Stimulated activated memory B cell treated with anti-CD40 and anti-IgM and Interleukin-4, amounts not matched to agents 10 μg/mL and 1 μg/mL and 100 μg/mL, for 72 hours (primary cell): ENCODE measurements around the gene HBG2.

ENCODE experiments used
- ATAC-seq: fragments of 150-1000 bp; cut with Tn5 transposase; 2 replicates; pipeline ENCODE4 v1.10.0; 2021
- H3K27ac Mint-ChIP-seq: one replicate; pipeline ENCODE4 v1.8.0; 2022; ENCODE audit warnings: mild to moderate bottlenecking, mixed read lengths
- H3K27me3 Mint-ChIP-seq: one replicate; pipeline ENCODE4 v1.8.0; 2022; ENCODE audit warnings: mixed read lengths
- H3K36me3 Mint-ChIP-seq: one replicate; pipeline ENCODE4 v1.8.0; 2022; ENCODE audit warnings: mixed read lengths
- H3K4me1 Mint-ChIP-seq: one replicate; pipeline ENCODE4 v1.8.0; 2022; ENCODE audit warnings: mixed read lengths
- H3K4me3 Mint-ChIP-seq: one replicate; pipeline ENCODE4 v1.8.0; 2022; ENCODE audit warnings: mild to moderate bottlenecking, moderate library complexity, mixed read lengths
- H3K9me3 Mint-ChIP-seq: one replicate; pipeline ENCODE4 v1.8.0; 2022; ENCODE audit warnings: mixed read lengths

Gene HBG2

GRCh38 chr11:5232821-5233220 lies 21.8 kb downstream of the HBG2 start:
- Mint-ChIP-seq H3K9me3 (no peaks in the 10 kb centered on the region), H3K36me3 (no peaks in the 10 kb centered on the region), H3K4me1 (peaks cover 7% of the 10 kb centered on the region), H3K27ac (no peak overlapping the region), H3K4me3 (no peak overlapping the region), H3K27me3 (peaks cover 12% of the 10 kb centered on the region)
- ATAC-seq, result no peak

- peaks cover 12% of the 10 kb centered on the region for H3K27me3 Mint-ChIP-seq
Measured at GRCh38 chr11:5232176-5232575, 22.4 kb downstream of the HBG2 start.

GRCh38 chr11:5231111-5231510 lies 23.5 kb downstream of the HBG2 start:
- Mint-ChIP-seq H3K9me3 (no peaks in the 10 kb centered on the region), H3K4me1 (peaks cover 7% of the 10 kb centered on the region), H3K36me3 (no peaks in the 10 kb centered on the region), H3K27me3 (peaks cover 12% of the 10 kb centered on the region), H3K27ac (no peak overlapping the region), H3K4me3 (no peak overlapping the region)
- no peak for ATAC-seq

More at GRCh38 chr11:5232176-5232575, 22.4 kb downstream of the HBG2 start:
- H3K4me1 Mint-ChIP-seq, result peaks cover 7% of the 10 kb centered on the region
- H3K36me3 Mint-ChIP-seq, result no peaks in the 10 kb centered on the region
- H3K9me3 Mint-ChIP-seq, result no peaks in the 10 kb centered on the region
- H3K27ac Mint-ChIP-seq, result no peak overlapping the region
- no peak for ATAC-seq
- H3K4me3 Mint-ChIP-seq, result no peak overlapping the region

GRCh38 chr11:5230266-5230665 lies 24.3 kb downstream of the HBG2 start:
- ATAC-seq, result no peak
- Mint-ChIP-seq H3K36me3 (no peaks in the 10 kb centered on the region), H3K4me1 (peaks cover 7% of the 10 kb centered on the region), H3K4me3 (no peak overlapping the region), H3K9me3 (no peaks in the 10 kb centered on the region), H3K27me3 (peaks cover 5% of the 10 kb centered on the region), H3K27ac (no peak overlapping the region)

- Mint-ChIP-seq H3K27ac (no peak overlapping the region), H3K27me3 (peaks cover under 1% of the 10 kb centered on the region), H3K9me3 (no peaks in the 10 kb centered on the region), H3K4me3 (no peak overlapping the region), H3K36me3 (no peaks in the 10 kb centered on the region), H3K4me1 (peaks cover 7% of the 10 kb centered on the region)
- ATAC-seq, result no peak
Measured at GRCh38 chr11:5229796-5230195, 24.8 kb downstream of the HBG2 start.

- peaks cover 5% of the 10 kb centered on the region for H3K4me1 Mint-ChIP-seq
- ATAC-seq, result no peak
- H3K27me3 Mint-ChIP-seq, result no peaks in the 10 kb centered on the region
- H3K27ac Mint-ChIP-seq, result no peak overlapping the region
- H3K36me3 Mint-ChIP-seq, result no peaks in the 10 kb centered on the region
- no peak overlapping the region for H3K4me3 Mint-ChIP-seq
- no peaks in the 10 kb centered on the region for H3K9me3 Mint-ChIP-seq
Measured at GRCh38 chr11:5229356-5229755, 25.2 kb downstream of the HBG2 start.

- no peak for ATAC-seq
- H3K4me1 Mint-ChIP-seq, result no peaks in the 10 kb centered on the region
- H3K27ac Mint-ChIP-seq, result no peak overlapping the region
- no peaks in the 10 kb centered on the region for H3K36me3 Mint-ChIP-seq
- no peaks in the 10 kb centered on the region for H3K27me3 Mint-ChIP-seq
- no peak overlapping the region for H3K4me3 Mint-ChIP-seq
- H3K9me3 Mint-ChIP-seq, result no peaks in the 10 kb centered on the region
Measured at GRCh38 chr11:5228124-5228523, 26.5 kb downstream of the HBG2 start.

- no peak for ATAC-seq
- Mint-ChIP-seq H3K27me3 (no peaks in the 10 kb centered on the region), H3K36me3 (no peaks in the 10 kb centered on the region), H3K27ac (no peak overlapping the region), H3K9me3 (no peaks in the 10 kb centered on the region), H3K4me1 (no peaks in the 10 kb centered on the region), H3K4me3 (no peak overlapping the region)
Measured at GRCh38 chr11:5227681-5228080, 26.9 kb downstream of the HBG2 start.

- no peaks in the 10 kb centered on the region for H3K9me3 Mint-ChIP-seq
- H3K4me3 Mint-ChIP-seq, result no peak within 1 kb of the TSS
- no peak for ATAC-seq
- H3K27me3 Mint-ChIP-seq, result no peaks in the 10 kb centered on the region
- no peaks in the 10 kb centered on the region for H3K4me1 Mint-ChIP-seq
- no peak within 1 kb of the TSS for H3K27ac Mint-ChIP-seq
- no peaks in the 10 kb centered on the region for H3K36me3 Mint-ChIP-seq
Measured at GRCh38 chr11:5226732-5227310, 27.8 kb downstream of the HBG2 start, which contains the start of gene HBB. Gene HBB, minus strand, starts transcription at chr11:5227071. Its CDS starts 50 bp downstream, at chr11:5227021.

GRCh38 chr11:5225480-5225871 lies 29.1 kb downstream of the HBG2 start:
- peaks cover 2% of the 10 kb centered on the region for H3K9me3 Mint-ChIP-seq
- no peak for ATAC-seq
- no peak overlapping the region for H3K27ac Mint-ChIP-seq
- no peaks in the 10 kb centered on the region for H3K4me1 Mint-ChIP-seq
- no peak overlapping the region for H3K4me3 Mint-ChIP-seq
- H3K27me3 Mint-ChIP-seq, result peaks cover 5% of the 10 kb centered on the region
- H3K36me3 Mint-ChIP-seq, result no peaks in the 10 kb centered on the region

GRCh38 chr11:5224538-5225479 lies 29.8 kb downstream of the HBG2 start:
- Mint-ChIP-seq H3K27me3 (peaks cover 8% of the 10 kb centered on the region), H3K36me3 (no peaks in the 10 kb centered on the region), H3K4me3 (no peak overlapping the region), H3K9me3 (peaks cover 3% of the 10 kb centered on the region), H3K27ac (no peak overlapping the region), H3K4me1 (no peaks in the 10 kb centered on the region)
- no peak for ATAC-seq

GRCh38 chr11:5223686-5224085 lies 30.9 kb downstream of the HBG2 start:
- Mint-ChIP-seq H3K4me3 (no peak overlapping the region), H3K9me3 (peaks cover 3% of the 10 kb centered on the region), H3K4me1 (no peaks in the 10 kb centered on the region), H3K27ac (no peak overlapping the region), H3K27me3 (peaks cover 8% of the 10 kb centered on the region), H3K36me3 (no peaks in the 10 kb centered on the region)
- ATAC-seq, result no peak

- no peak overlapping the region for H3K27ac Mint-ChIP-seq
- no peak overlapping the region for H3K4me3 Mint-ChIP-seq
- H3K4me1 Mint-ChIP-seq, result no peaks in the 10 kb centered on the region
- H3K27me3 Mint-ChIP-seq, result peaks cover 8% of the 10 kb centered on the region
- no peak for ATAC-seq
- H3K36me3 Mint-ChIP-seq, result no peaks in the 10 kb centered on the region
- peaks cover 3% of the 10 kb centered on the region for H3K9me3 Mint-ChIP-seq
Measured at GRCh38 chr11:5223146-5223545, 31.4 kb downstream of the HBG2 start.

GRCh38 chr11:5210376-5210885 lies 44.1 kb downstream of the HBG2 start:
- no peaks in the 10 kb centered on the region for H3K4me1 Mint-ChIP-seq
- no peak for ATAC-seq
- peaks cover 3% of the 10 kb centered on the region for H3K9me3 Mint-ChIP-seq
- H3K27me3 Mint-ChIP-seq, result no peaks in the 10 kb centered on the region
- no peak overlapping the region for H3K27ac Mint-ChIP-seq
- H3K4me3 Mint-ChIP-seq, result no peak overlapping the region
- H3K36me3 Mint-ChIP-seq, result no peaks in the 10 kb centered on the region

GRCh38 chr11:5204787-5205186 lies 49.8 kb downstream of the HBG2 start:
- Mint-ChIP-seq H3K4me1 (no peaks in the 10 kb centered on the region), H3K36me3 (no peaks in the 10 kb centered on the region), H3K9me3 (no peaks in the 10 kb centered on the region), H3K27me3 (peaks cover 24% of the 10 kb centered on the region), H3K27ac (no peak overlapping the region), H3K4me3 (no peak overlapping the region)
- ATAC-seq, result no peak

- H3K4me3 Mint-ChIP-seq, result no peak overlapping the region
- peaks cover 28% of the 10 kb centered on the region for H3K27me3 Mint-ChIP-seq
- no peaks in the 10 kb centered on the region for H3K9me3 Mint-ChIP-seq
- no peaks in the 10 kb centered on the region for H3K36me3 Mint-ChIP-seq
- H3K4me1 Mint-ChIP-seq, result no peaks in the 10 kb centered on the region
- H3K27ac Mint-ChIP-seq, result no peak overlapping the region
- ATAC-seq, result no peak
Measured at GRCh38 chr11:5203366-5203765, 51.2 kb downstream of the HBG2 start.
